K562 (cell line): ENCODE results near the gene DYSF. TPM values are rescaled to one million over a fixed set of nuclear protein-coding genes. Genes with fewer than 3 reads are reported as not detected.

Experiments used
- ATAC-seq: fragments of 200-7000 bp; cut with Tn5 transposase; 3 replicates; pipeline ENCODE4 v1.9.1; 2020; ENCODE audit warnings: moderate library complexity
- BruUV-seq: library from RNA; stranded (reverse); fragments of 400-500 nt; replicated peaks from 2 replicates; lab custom pipeline; 2021; lab: Mats Ljungman, UMichigan
- CTCF ChIA-PET: fragments of 300-600 bp; formaldehyde crosslinking; extraction: SDS; loops from one replicate; lab custom pipeline; 2021; ENCODE audit warnings: low intra/inter-chr PET ratio; lab: Yijun Ruan, JAX
- POLR2A ChIA-PET: fragments of 300-600, 350-650 bp; sonication (Branson Sonifier 250); formaldehyde crosslinking; extraction: SDS; loops from one replicate; lab custom pipeline; 2021; ENCODE audit warnings: antibody characterized with exemption, inconsistent platforms; lab: Yijun Ruan, JAX
- DNase-seq, 4 experiments: peaks; one replicate each; pipeline versions ENCODE4 v3.0.0 to v3.0.0-alpha.2; 2011 to 2018; ENCODE audit warnings: low spot score in 3 of 4, mixed read lengths in 3 of 4; ENCODE audit errors: extremely low read depth in 1 of 4
- FAIRE-seq: peaks from 2 replicates; lab custom pipeline; 2011; peaks lifted over from hg19 to GRCh38; lab: Jason Lieb, UNC
- H2AFZ ChIP-seq: 2 replicates; pipeline ENCODE4 v1.6.0; 2011; ENCODE audit warnings: low read depth, low read length, control low read depth, inconsistent platforms
- H3K27ac ChIP-seq: fragments of 200-600 bp; 3 replicates; pipeline ENCODE4 v1.8.0; 2011; ENCODE audit warnings: low read depth, mild to moderate bottlenecking, control low read depth, inconsistent platforms, low read length, moderate library complexity, mixed read lengths; ENCODE audit errors: extremely low read depth
- H3K27me3 ChIP-seq, 2 experiments: fragments of 300-600 bp in 1 of 2; 2 replicates in 1 of 2; 3 replicates in 1 of 2; pipeline versions ENCODE4 v1.6.0 to v1.8.0; 2011; ENCODE audit warnings: inconsistent platforms in 2 of 2, low read length in 2 of 2, mild to moderate bottlenecking in 1 of 2, mixed read lengths in 1 of 2, moderate library complexity in 1 of 2; ENCODE audit not compliant: control insufficient read depth in 2 of 2, insufficient read depth in 2 of 2
- H3K36me3 ChIP-seq: fragments of 300-600 bp; 3 replicates; pipeline ENCODE4 v1.8.0; 2011; ENCODE audit warnings: mild to moderate bottlenecking, low read length, inconsistent platforms; ENCODE audit not compliant: control insufficient read depth, insufficient read depth
- H3K4me1 ChIP-seq, 2 experiments: fragments of 200-600 bp in 1 of 2; replicated peaks in 1 of 2; 2 replicates in 1 of 2; 3 replicates in 1 of 2; pipeline versions ENCODE4 v1.5.1 to v1.8.0; 2011; ENCODE audit warnings: inconsistent platforms in 2 of 2, low read length in 2 of 2, mild to moderate bottlenecking in 1 of 2, mixed read lengths in 1 of 2, moderate library complexity in 1 of 2; ENCODE audit not compliant: control insufficient read depth in 2 of 2, insufficient read depth in 2 of 2
- H3K4me2 ChIP-seq: 2 replicates; pipeline ENCODE4 v1.6.1; 2011; ENCODE audit warnings: low read length, control low read depth, inconsistent platforms, mixed read lengths; ENCODE audit not compliant: insufficient read depth
- H3K4me3 ChIP-seq: fragments of 200-600 bp; sonication (generic), shearing (Covaris generic); 2 replicates; pipeline ENCODE4 v1.5.1; 2016; ENCODE audit warnings: control low read depth, inconsistent platforms
- H3K79me2 ChIP-seq: fragments of 200-600 bp; 3 replicates; pipeline ENCODE4 v1.8.0; 2011; ENCODE audit warnings: low read length, inconsistent platforms; ENCODE audit not compliant: control insufficient read depth, insufficient read depth
- H3K9ac ChIP-seq, 2 experiments: 2 replicates each; pipeline versions ENCODE4 v1.6.0 to v1.6.1; 2011; ENCODE audit warnings: low read depth in 2 of 2, low read length in 2 of 2, control low read depth in 1 of 2, inconsistent platforms in 1 of 2, mild to moderate bottlenecking in 1 of 2, mixed read lengths in 1 of 2; ENCODE audit not compliant: insufficient read depth in 1 of 2
- H3K9me1 ChIP-seq: one replicate; pipeline ENCODE4 v1.6.0; 2011; ENCODE audit warnings: inconsistent platforms, mild to moderate bottlenecking, low read length, moderate library complexity; ENCODE audit not compliant: control insufficient read depth, insufficient read depth
- H3K9me3 ChIP-seq: replicated peaks from 2 replicates; pipeline ENCODE4 v1.5.1; 2011; ENCODE audit warnings: low read depth, low read length, inconsistent platforms; ENCODE audit not compliant: control insufficient read depth, insufficient read depth
- H4K20me1 ChIP-seq: replicated peaks from 2 replicates; pipeline ENCODE4 v1.6.1; 2011; ENCODE audit warnings: low read length, inconsistent platforms, mixed read lengths; ENCODE audit not compliant: control insufficient read depth, insufficient read depth
- BCOR ChIP-seq: fragments of 450-650 bp; IDR thresholded peaks from 2 replicates; pipeline ENCODE4 v1.6.1; 2016
- CHAMP1 ChIP-seq: fragments of 450-650 bp; IDR thresholded peaks from 2 replicates; pipeline ENCODE4 v1.6.1; 2016; ENCODE audit warnings: mild to moderate bottlenecking
- E2F4 ChIP-seq: sonication (generic); formaldehyde crosslinking; IDR thresholded peaks from 2 replicates; pipeline ENCODE4 v1.8.0; 2022; ENCODE audit warnings: mild to moderate bottlenecking, low read depth, missing genetic modification reagents
- ELF4 ChIP-seq: fragments of 450-650 bp; formaldehyde crosslinking; IDR thresholded peaks from 2 replicates; pipeline ENCODE4 v1.4.0; 2022; ENCODE audit warnings: missing genetic modification characterization
- HDAC6 ChIP-seq: IDR thresholded peaks from 2 replicates; pipeline ENCODE4 v1.6.1; 2012; ENCODE audit warnings: low read depth, mild to moderate bottlenecking, control low read depth, inconsistent platforms, low read length, moderate library complexity
- MBD1 ChIP-seq: fragments of 250-450 bp; sonication (Bioruptor Pico); IDR thresholded peaks from 2 replicates; pipeline ENCODE4 v1.8.0; 2022; ENCODE audit warnings: inconsistent platforms
- MECOM ChIP-seq: fragments of 250-450 bp; sonication (Bioruptor Pico); IDR thresholded peaks from 2 replicates; pipeline ENCODE4 v1.8.0; 2022; ENCODE audit warnings: inconsistent platforms
- NR3C1 ChIP-seq: sonication (generic); formaldehyde crosslinking; IDR thresholded peaks from 2 replicates; pipeline ENCODE4 v1.8.1; 2022; ENCODE audit warnings: missing genetic modification reagents
- POLR2AphosphoS2 ChIP-seq: IDR thresholded peaks from 2 replicates; pipeline ENCODE4 v1.6.1; 2012; ENCODE audit warnings: low read length, improper control_type of control experiment
- POLR3G ChIP-seq: IDR thresholded peaks from 2 replicates; pipeline ENCODE4 v1.6.1; 2011; ENCODE audit not compliant: insufficient read length, insufficient replicate concordance; ENCODE audit errors: extremely low read depth
- TEAD1 ChIP-seq, 2 experiments: fragments of 450-650 bp in 1 of 2; sonication (generic) in 1 of 2; formaldehyde crosslinking; IDR thresholded peaks; 2 replicates each; pipeline versions ENCODE4 v1.4.0 to v1.8.0; 2020 to 2022; ENCODE audit warnings: mild to moderate bottlenecking in 2 of 2, missing genetic modification reagents in 1 of 2
- ZKSCAN1 ChIP-seq: fragments of 150-350 bp; IDR thresholded peaks from 2 replicates; pipeline ENCODE4 v1.6.1; 2016; ENCODE audit warnings: low read depth, low read length
- ZNF3 ChIP-seq: fragments of 250-450 bp; sonication (Bioruptor Pico); IDR thresholded peaks from 2 replicates; pipeline ENCODE4 v1.5.0; 2021; ENCODE audit warnings: mild to moderate bottlenecking, moderate library complexity
- WGBS: fragments of 100-300 bp; shearing (Covaris generic); methylation state at CpG from one replicate; pipeline ENCODE4 v1.1.6; 2016; ENCODE audit warnings: low coverage, mixed read lengths; ENCODE audit not compliant: insufficient coverage; ENCODE audit errors: missing lambda C conversion rate; 5-methylcytosine and 5-hydroxymethylcytosine counted together
- in situ Hi-C: fragments of 300-500 bp; cut with MboI; formaldehyde crosslinking; loops from 4 replicates; pipeline ENCODE4 v1.15.0; 2018; ENCODE audit warnings: inconsistent platforms, mixed read lengths
- intact Hi-C: fragments of 100-400 bp; cut with micrococcal nuclease; formaldehyde crosslinking; loops from 2 replicates; pipeline ENCODE4 v1.14.2; 2022
- polyA plus RNA-seq, 8 experiments: library from polyadenylated mRNA; depleted of rRNA in 4 of 8; stranded (reverse) in 5 of 8; unstranded in 3 of 8; fragments of >200 nt; fragmentation: Nextera tagmentation in 2 of 8; fragmentation: Illumina TruSeq in 1 of 8; extraction: Ambion mirVana in 2 of 8; extraction: Trizol in 1 of 8; gene quantifications; 2 replicates each; pipeline versions ENCODE4 v1.2.1 to v1.2.3, GENCODE V29; 2011 to 2014; ENCODE audit warnings: inconsistent platforms in 1 of 8, missing spikeins in 1 of 8
- total RNA-seq, 7 experiments: library from RNA; depleted of rRNA in 6 of 7; stranded (reverse); fragments of >200 nt in 6 of 7; fragmentation: Illumina TruSeq in 2 of 7; extraction: Trizol in 2 of 7; gene quantifications; 2 replicates each; pipeline versions ENCODE4 v1.2.1 to v1.2.3, GENCODE V29; 2011 to 2021; ENCODE audit warnings: low replicate concordance in 1 of 7
- TF ChIP-seq, protein P1 (sequence below): fragments of 450-650 bp; formaldehyde crosslinking; IDR thresholded peaks from 2 replicates; pipeline ENCODE4 v1.4.0; 2022; ENCODE audit warnings: missing genetic modification characterization
- TF ChIP-seq, protein P2 (sequence below): fragments of 250-450 bp; sonication (Bioruptor Pico); IDR thresholded peaks from 2 replicates; pipeline ENCODE4 v1.4.0; 2020; ENCODE audit warnings: borderline replicate concordance

The DYSF gene
- total and polyA plus RNA-seq, 9 of the 15 experiments (the other 6 are each of a cell fraction or from before 2014, with no cell fraction given), result 0.01 to 0.80 (median 0.29) TPM

- FAIRE-seq, result no peak
- 0% methylated on average over 4 of the region's 4 CpGs for WGBS
- CTCF ChIA-PET, result no interaction called here
- Histone ChIP-seq H3K9me1 (no peaks in the 10 kb centered on the region), H2AFZ (no peak overlapping the region), H3K4me3 (no peak overlapping the region), H3K27ac (no peak overlapping the region), H3K4me1 (no peaks in the 10 kb centered on the region), H4K20me1 (no peaks in the 10 kb centered on the region), H3K9me3 (no peaks in the 10 kb centered on the region), H3K79me2 (no peaks in the 10 kb centered on the region), H3K36me3 (no peaks in the 10 kb centered on the region), H3K9ac (no peak overlapping the region), H3K27me3 (peaks cover 13 to 28% of the 10 kb centered on the region in 2 experiments; a peak in 4 of 5 replicates), H3K4me2 (no peak overlapping the region)
- in situ Hi-C loops (no loop called here), intact Hi-C loops (no loop called here)
- POLR2A ChIA-PET, result no interaction called here
- BruUV-seq, result no TSS peak
- no peak for ATAC-seq
- DNase-seq, result no peak
- TF ChIP-seq, protein P1, sequence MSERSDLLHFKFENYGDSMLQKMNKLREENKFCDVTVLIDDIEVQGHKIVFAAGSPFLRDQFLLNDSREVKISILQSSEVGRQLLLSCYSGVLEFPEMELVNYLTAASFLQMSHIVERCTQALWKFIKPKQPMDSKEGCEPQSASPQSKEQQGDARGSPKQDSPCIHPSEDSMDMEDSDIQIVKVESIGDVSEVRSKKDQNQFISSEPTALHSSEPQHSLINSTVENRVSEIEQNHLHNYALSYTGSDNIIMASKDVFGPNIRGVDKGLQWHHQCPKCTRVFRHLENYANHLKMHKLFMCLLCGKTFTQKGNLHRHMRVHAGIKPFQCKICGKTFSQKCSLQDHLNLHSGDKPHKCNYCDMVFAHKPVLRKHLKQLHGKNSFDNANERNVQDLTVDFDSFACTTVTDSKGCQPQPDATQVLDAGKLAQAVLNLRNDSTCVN (CRISPR knock-in tag), result no peak
- TF ChIP-seq NR3C1 (CRISPR knock-in tag) (no peak), E2F4 (CRISPR knock-in tag) (no peak), ELF4 (CRISPR knock-in tag) (no peak), POLR2AphosphoS2 (no peak), BCOR (no peak), MBD1 (CRISPR knock-in tag) (no peak), HDAC6 (no peak), CHAMP1 (no peak), ZKSCAN1 (no peak), POLR3G (no peak), TEAD1 (CRISPR knock-in tag; IDR thresholded peaks at IDR 0.05) (no peak), ZNF3 (no peak), MECOM (CRISPR knock-in tag) (no peak)
- TF ChIP-seq, protein P2, sequence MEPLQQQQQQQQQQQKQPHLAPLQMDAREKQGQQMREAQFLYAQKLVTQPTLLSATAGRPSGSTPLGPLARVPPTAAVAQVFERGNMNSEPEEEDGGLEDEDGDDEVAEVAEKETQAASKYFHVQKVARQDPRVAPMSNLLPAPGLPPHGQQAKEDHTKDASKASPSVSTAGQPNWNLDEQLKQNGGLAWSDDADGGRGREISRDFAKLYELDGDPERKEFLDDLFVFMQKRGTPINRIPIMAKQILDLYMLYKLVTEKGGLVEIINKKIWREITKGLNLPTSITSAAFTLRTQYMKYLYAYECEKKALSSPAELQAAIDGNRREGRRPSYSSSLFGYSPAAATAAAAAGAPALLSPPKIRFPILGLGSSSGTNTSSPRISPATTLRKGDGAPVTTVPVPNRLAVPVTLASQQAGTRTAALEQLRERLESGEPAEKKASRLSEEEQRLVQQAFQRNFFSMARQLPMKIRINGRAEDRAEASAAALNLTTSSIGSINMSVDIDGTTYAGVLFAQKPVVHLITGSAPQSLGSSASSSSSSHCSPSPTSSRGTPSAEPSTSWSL (CRISPR knock-in tag), result no peak
These were observed 27.8 kb downstream of the DYSF start for GRCh38 chr2:71481111-71481510.
